ENCODE measurements around the gene STRA6.

The STRA6 gene

DNA sequence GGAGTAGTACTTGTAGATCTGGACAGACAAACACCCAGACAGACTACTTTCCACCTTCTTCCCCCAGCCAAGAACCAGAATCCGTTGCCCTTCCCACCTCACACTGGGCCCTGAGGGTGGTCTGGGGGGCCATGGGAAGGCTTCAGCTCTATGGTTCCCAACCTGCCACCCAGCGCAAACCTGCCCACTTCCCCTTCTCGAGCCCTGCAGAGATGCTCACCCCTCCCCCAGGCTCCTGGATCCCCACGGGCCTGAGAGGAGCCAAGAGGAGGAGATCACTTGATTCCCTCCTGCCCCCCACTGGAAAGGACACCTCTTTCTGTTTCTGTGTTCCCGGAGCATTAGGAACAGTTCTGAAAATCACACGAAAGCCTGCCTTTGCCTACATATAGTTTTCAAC lies 8.7 kb downstream of the STRA6 start:
- Histone ChIP-seq H3K9me3 (no peaks in the 10 kb centered on the region), H3K4me1 (no peaks in the 10 kb centered on the region; the same call in 1 of the 2 replicates), H3K27me3 (ENCODE audit: low read depth) (no peaks in the 10 kb centered on the region; the same call in 1 of the 2 replicates), H3K36me3 (replicated peaks) (no peaks in the 10 kb centered on the region), H3K4me3 (no peak overlapping the region)
- in situ Hi-C loops (cut with MboI; ENCODE audit: low sequenced_read_pairs): no loop called here
- DNase-seq (ENCODE audit: low spot score in 2 of 2): no peak

DNA sequence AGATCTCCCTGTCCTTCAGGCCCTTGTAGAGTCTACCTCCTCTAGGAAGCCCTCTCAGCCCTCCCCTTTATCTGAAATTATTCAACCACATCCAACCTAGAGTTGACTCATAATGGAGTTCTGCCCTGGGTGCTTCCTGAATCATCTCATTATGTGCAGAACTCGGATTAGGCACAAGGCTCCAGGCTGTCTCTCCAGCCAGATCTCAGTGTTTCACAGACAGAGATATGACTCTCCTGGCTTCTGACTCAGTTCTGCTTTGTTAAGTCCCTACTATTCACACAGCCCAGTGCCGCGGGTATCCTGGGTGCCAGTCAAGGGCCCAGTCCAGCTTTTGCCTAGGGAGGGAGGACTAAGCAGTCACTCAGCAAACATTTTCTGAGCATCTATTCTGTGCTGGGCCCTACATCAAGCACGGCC lies 9.3 kb downstream of the STRA6 start:
- Histone ChIP-seq H3K4me3 (no peak overlapping the region), H3K4me1 (no peaks in the 10 kb centered on the region; the same call in 1 of the 2 replicates), H3K27me3 (ENCODE audit: low read depth) (peaks cover 3% of the 10 kb centered on the region; the same call in 1 of the 2 replicates), H3K36me3 (replicated peaks) (no peaks in the 10 kb centered on the region), H3K9me3 (no peaks in the 10 kb centered on the region)
- DNase-seq (ENCODE audit: low spot score in 2 of 2): no peak
- in situ Hi-C loops (cut with MboI; ENCODE audit: low sequenced_read_pairs): no loop called here

DNA sequence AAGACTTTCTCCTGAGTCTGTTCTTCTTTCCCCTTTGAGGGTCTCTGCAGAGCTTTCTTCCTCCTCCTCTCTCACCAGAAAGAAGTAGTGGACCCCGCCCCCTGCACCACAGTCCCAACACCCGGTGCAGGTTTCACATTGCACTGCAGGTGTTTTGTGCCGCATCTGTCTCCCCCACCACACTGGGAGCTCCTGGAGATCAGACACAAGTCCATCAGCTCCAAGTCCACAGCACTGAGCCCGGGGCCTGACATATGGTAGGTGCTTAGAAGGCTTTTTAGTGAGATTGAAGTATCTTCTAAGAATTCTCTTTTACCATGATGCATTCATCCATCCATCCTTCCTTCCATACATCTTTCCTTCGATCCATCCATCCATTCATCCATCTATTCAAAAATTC lies 9.8 kb downstream of the STRA6 start:
- Histone ChIP-seq H3K4me1 (no peaks in the 10 kb centered on the region; the same call in 1 of the 2 replicates), H3K4me3 (no peak overlapping the region), H3K9me3 (no peaks in the 10 kb centered on the region), H3K36me3 (replicated peaks) (no peaks in the 10 kb centered on the region), H3K27me3 (ENCODE audit: low read depth) (peaks cover 8% of the 10 kb centered on the region; the same call in 1 of the 2 replicates)
- no peak for DNase-seq (ENCODE audit: low spot score in 2 of 2)
- in situ Hi-C loops (cut with MboI; ENCODE audit: low sequenced_read_pairs): no loop called here

DNA sequence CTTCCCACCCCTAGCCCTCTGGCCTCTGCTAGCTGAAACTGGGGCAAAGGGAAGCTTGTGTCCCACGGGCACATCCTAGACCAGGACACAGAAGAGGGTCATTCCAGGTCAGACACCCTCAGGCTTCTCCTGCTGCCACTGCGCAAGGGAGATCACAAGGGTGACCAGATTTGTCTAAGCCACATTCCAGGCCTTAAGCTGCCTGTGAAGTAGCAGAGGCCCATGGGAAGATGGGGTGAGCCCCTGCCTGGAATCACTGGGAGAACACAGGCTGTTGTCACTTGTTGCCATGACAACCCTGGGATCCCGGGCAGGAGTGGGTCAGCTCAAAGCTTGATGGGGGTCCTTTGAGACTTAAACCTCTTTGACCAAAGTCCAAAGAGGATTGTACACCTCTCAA lies 10.8 kb downstream of the STRA6 start:
- no peaks in the 10 kb centered on the region for H3K9me3 ChIP-seq
- H3K36me3 ChIP-seq (replicated peaks): no peaks in the 10 kb centered on the region
- H3K4me1 ChIP-seq: no peaks in the 10 kb centered on the region; the same call in 1 of the 2 replicates
- no peak overlapping the region for H3K4me3 ChIP-seq
- in situ Hi-C loops (cut with MboI; ENCODE audit: low sequenced_read_pairs): no loop called here
- DNase-seq (ENCODE audit: low spot score in 2 of 2): peak in 1 of 2 experiments; percentile 62
- peaks cover 8% of the 10 kb centered on the region; the same call in 1 of the 2 replicates for H3K27me3 ChIP-seq (ENCODE audit: low read depth)

DNA sequence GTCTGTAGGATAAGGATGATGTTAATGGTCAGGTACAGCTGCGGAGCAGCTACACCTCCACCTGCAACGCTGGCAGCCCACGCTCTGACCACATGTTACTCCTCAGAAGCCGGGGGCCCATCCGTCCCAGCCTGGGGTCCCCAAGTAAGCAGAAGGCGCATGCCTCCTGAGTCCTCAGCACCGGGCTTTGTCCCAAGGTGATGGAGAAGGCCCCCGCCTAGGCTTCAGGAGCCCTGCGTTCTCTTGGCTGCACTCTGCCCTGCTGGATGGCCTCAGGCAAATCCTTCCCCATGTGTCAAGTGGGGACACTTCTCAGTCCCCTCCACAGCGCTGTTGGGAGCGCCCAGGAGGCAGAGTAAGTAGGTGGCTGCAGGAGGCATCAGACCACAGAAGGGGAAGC lies 14.4 kb downstream of the STRA6 start:
- no peak overlapping the region for H3K4me3 ChIP-seq
- no peaks in the 10 kb centered on the region for H3K9me3 ChIP-seq
- no peak for DNase-seq (ENCODE audit: low spot score in 2 of 2)
- in situ Hi-C loops (cut with MboI; ENCODE audit: low sequenced_read_pairs): no loop called here
- H3K4me1 ChIP-seq: no peaks in the 10 kb centered on the region; the same call in 1 of the 2 replicates
- H3K36me3 ChIP-seq (replicated peaks): no peaks in the 10 kb centered on the region
- H3K27me3 ChIP-seq (ENCODE audit: low read depth): peaks cover 11% of the 10 kb centered on the region; the same call in 1 of the 2 replicates

DNA sequence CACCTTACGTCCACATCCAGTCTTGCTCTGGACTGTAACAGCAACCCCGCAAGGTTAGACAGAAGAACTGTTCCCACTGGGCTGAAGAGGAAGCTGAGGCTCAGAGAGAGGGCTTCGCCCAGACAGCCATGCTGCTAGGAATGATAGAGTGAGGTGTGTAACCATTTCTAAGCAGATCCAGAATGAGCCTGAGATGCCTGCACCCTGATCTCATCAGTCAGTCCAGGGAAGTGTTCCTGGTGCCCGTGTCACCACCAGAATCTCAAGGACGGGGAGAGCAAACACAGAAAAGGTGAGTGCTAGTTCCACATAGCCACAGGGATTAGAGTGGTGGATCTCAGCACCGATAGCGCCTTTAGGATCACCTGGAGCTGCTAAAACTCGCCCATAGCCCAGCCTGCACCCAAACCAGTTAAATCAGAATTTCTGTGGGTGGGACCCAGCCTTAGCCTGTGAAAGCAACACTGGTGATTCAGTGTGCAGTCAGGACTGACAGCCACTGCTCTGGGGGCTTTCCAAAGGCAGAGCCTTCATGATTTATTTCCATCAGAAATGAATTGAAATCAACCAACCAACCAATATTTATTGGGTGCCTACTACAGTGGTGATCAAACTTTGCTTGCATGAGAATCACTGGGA lies 16.8 kb downstream of the STRA6 start:
- no peaks in the 10 kb centered on the region for H3K36me3 ChIP-seq (replicated peaks)
- H3K9me3 ChIP-seq: no peaks in the 10 kb centered on the region
- no peaks in the 10 kb centered on the region for H3K4me1 ChIP-seq
- in situ Hi-C loops (cut with MboI; ENCODE audit: low sequenced_read_pairs): no loop called here
- no peak for DNase-seq (ENCODE audit: low spot score in 2 of 2)
- H3K4me3 ChIP-seq: no peak overlapping the region
- peaks cover 11% of the 10 kb centered on the region; the same call in 1 of the 2 replicates for H3K27me3 ChIP-seq (ENCODE audit: low read depth)

DNA sequence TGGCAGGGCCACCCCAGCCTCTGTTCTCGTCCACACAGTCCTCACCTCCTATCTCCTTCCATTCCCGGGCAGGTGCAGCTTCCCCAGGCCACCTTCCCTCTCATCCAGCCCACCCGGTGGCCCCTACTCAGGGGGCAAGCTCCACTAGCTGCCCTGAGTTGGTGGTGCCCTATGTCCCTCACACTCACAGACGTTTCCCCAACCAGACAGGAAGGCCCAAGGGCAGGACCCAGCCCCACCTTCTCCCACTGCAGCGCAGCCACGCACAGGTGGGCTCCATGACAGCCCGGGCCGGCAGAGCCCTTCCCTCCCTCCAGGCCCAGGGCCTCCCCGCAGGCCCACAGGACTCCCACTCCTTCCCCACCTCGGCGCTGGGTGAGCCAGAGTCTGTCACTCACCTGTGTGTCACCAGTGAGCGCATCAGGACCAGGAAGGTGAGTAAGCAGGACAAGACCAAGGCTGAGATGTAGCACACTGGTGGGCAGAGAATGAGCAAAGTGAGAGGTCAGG lies 17.9 kb downstream of the STRA6 start:
- H3K9me3 ChIP-seq: no peaks in the 10 kb centered on the region
- in situ Hi-C loops (cut with MboI; ENCODE audit: low sequenced_read_pairs): no loop called here
- no peak overlapping the region for H3K4me3 ChIP-seq
- DNase-seq (ENCODE audit: low spot score in 2 of 2): no peak
- peaks cover 11% of the 10 kb centered on the region; the same call in 1 of the 2 replicates for H3K27me3 ChIP-seq (ENCODE audit: low read depth)
- no peaks in the 10 kb centered on the region for H3K4me1 ChIP-seq
- no peaks in the 10 kb centered on the region for H3K36me3 ChIP-seq (replicated peaks)

DNA sequence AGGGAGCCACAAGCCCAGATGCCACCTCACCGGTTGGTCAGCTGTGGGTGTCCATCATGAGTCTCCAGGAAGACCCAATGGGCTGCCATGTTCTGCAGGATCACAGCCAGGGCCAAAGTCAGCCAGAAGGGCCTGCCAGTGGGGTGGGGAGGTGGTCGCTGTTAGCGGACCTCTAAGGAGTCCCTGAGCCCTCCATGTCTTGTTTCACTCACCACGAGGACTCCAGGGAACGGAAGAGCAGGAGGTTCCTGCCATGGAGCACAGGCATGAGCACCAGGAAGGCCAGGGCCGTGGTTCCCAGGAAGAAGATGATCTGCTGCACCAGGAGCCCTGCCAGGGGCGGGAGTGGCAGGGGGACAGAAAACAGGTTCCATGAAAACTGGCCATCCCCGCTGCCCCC lies 20.5 kb downstream of the STRA6 start:
- Histone ChIP-seq H3K4me1 (no peaks in the 10 kb centered on the region), H3K27me3 (ENCODE audit: low read depth) (peaks cover 14% of the 10 kb centered on the region), H3K4me3 (no peak overlapping the region), H3K36me3 (replicated peaks) (no peaks in the 10 kb centered on the region), H3K9me3 (no peaks in the 10 kb centered on the region)
- in situ Hi-C loops (cut with MboI; ENCODE audit: low sequenced_read_pairs): no loop called here
- DNase-seq (ENCODE audit: low spot score in 2 of 2): no peak

DNA sequence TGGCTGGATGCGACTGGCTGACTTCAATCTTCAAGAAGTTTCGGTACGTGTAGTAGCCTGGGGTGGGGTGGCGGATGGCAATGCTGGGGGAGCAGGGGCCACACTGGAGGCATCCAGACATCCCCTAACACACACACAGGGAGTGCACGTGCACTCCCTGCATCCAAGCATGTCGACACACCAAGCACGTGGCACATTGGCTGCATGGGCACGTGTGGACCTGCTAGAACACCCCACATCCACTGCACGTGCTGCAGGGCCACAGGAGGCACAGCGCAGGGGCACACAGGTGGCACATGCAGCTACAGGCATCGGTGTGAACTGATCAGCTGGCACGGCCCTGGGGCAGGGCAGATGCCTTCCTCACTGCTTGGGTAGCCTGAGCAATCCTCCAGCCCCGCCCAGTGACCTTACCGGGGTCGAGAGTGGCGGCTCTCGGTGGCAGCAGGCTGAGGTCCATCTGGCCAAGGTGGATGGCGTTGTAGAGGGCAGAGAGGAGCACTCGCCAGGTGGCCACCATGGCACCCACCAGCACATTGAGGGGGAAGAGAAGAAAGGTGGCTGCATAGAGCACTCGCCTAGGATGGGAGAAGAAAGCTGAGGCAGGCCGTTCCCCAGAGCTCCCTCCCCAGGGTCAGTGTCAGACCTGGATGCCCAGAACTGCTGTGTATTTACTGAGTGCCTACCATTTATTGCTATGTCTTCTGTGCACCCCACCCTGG lies 21.5 kb downstream of the STRA6 start:
- Histone ChIP-seq H3K27me3 (ENCODE audit: low read depth) (peaks cover 14% of the 10 kb centered on the region), H3K4me3 (no peak overlapping the region), H3K4me1 (no peaks in the 10 kb centered on the region), H3K9me3 (no peaks in the 10 kb centered on the region), H3K36me3 (replicated peaks) (no peaks in the 10 kb centered on the region)
- in situ Hi-C loops (cut with MboI; ENCODE audit: low sequenced_read_pairs): no loop called here
- DNase-seq (ENCODE audit: low spot score in 2 of 2): no peak

DNA sequence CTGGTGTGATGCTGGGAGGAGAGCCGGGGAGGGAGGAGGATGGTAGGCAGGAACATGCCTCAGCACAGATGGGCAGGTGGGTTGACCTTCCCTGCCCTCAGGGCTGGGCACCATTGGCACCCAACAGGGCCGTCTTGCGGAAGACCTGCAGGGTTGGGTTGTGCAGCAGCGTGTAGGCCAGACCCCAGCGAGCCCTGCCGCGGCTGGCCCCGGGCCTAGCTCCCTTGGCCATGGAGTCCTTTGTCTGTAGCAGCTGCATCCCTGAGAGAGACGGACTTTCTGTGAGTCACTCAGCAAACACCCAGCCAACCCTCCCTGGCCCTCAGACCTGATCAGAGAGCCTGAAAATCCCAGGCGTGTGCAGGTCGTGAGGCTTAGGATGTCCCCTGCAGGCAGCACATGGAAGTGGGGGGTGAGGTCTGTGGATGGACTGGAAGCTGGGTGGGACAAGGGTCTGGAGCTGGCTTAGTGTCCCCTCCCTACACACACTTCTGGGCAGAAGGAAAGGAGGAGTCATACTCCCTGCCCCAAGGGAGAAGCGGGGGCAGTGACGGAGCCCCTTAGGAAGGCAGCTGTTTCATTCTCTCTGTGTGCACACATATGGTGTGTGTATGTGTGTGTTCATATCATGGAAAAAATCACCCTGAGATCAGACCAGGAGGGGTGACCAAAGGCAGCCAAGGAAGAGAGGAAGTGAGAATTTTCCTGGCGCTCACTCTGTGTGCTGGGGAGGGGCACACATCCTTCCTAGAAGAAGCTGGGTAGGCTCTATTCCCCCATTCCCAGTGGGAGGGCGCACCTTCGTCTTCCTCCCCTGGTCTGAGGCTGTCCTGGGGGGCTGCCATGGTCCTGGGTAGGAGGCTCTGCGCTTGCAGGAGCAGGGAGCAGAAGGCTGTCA lies 22.4 kb downstream of the STRA6 start:
- in situ Hi-C loops (cut with MboI; ENCODE audit: low sequenced_read_pairs): no loop called here
- no peaks in the 10 kb centered on the region for H3K9me3 ChIP-seq
- H3K36me3 ChIP-seq (replicated peaks): no peaks in the 10 kb centered on the region
- no peak for DNase-seq (ENCODE audit: low spot score in 2 of 2)
- H3K4me3 ChIP-seq: no peak overlapping the region
- peaks cover 11% of the 10 kb centered on the region for H3K27me3 ChIP-seq (ENCODE audit: low read depth)
- H3K4me1 ChIP-seq: no peaks in the 10 kb centered on the region

DNA sequence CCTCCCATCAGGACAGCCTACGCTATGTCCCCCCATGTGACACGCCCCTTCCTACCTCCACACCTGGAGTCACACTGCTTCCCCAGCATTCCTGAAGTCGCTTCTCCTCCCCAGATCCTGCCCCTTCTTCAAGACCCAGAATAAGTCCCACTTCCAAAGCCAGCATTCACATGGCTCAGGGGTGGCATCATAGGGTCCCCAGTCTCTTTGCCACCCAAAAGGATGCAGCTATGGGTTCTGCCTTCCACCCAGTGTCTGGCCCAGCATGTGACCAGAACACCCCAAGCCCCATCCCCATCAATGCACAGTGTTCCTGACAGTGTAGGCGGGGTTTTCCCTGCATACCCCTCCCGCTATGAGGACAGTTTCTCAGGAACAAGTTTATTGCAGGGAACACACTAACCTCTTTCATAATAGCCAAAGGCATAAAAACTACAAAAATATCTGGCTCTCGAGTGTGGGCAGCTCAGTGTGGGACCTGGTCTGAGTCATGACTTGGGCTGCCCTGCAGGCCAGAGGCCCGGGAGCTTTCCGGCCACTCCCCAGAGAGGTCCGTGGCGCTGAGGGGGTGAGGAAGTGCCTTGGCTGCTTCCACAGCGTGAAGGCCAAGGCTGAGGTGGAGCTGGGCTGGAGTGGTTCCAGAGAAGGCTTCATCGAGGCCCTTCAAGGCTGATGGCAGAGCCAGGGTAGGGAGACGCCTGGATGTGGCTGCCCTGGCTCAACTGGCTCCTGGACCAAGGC lies 23.3 kb downstream of the STRA6 start:
- Histone ChIP-seq H3K9me3 (no peaks in the 10 kb centered on the region), H3K36me3 (replicated peaks) (no peaks in the 10 kb centered on the region), H3K4me1 (no peaks in the 10 kb centered on the region), H3K4me3 (no peak overlapping the region), H3K27me3 (ENCODE audit: low read depth) (peaks cover 11% of the 10 kb centered on the region)
- in situ Hi-C loops (cut with MboI; ENCODE audit: low sequenced_read_pairs): no loop called here
- DNase-seq (ENCODE audit: low spot score in 2 of 2): no peak

DNA sequence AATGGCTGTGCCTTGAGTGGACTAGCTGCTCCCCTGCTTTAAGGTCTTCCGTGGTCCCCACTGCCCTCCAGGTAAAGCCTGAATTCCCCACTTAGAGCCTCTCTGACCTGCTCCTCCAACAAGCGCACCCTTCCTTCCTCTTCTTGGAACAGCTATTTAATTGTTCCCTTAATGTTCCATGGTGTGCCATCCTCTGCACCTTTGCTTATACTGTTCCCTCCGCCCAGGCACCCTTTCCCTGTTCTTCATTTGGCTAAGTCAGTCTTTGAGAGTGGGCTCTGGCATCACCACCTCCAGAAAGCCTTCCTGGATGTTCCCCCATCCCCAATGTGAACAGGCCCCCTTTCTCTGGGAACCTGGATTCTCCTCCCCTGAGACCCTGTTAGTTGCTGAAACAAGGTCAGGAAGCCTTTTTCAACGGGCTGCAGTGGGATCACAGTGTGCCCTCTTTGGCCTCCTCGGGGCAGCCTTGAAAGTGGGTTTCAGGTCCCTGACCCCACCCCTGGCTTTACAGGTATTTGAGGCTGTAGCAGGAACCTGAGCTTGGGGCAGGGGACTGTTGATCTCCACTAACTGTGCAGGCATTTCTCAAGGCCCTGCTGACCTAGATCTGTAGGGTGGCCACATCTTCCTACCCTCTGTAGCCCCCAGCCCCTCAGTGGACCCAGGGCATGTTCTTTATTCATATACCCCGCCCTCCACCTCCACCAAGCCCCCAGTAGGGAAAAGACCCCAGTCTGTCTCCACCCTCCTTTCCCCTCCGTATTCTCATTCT lies 24.1 kb downstream of the STRA6 start:
- Histone ChIP-seq H3K36me3 (replicated peaks) (no peaks in the 10 kb centered on the region), H3K4me1 (no peaks in the 10 kb centered on the region), H3K27me3 (ENCODE audit: low read depth) (peaks cover 11% of the 10 kb centered on the region), H3K4me3 (no peak overlapping the region), H3K9me3 (no peaks in the 10 kb centered on the region)
- no peak for DNase-seq (ENCODE audit: low spot score in 2 of 2)
- in situ Hi-C loops (cut with MboI; ENCODE audit: low sequenced_read_pairs): no loop called here

Measured in HAP-1 (cell line).